MCF 10A (cell line): ENCODE results near the gene SLC8A3. TPM values are rescaled to one million over a fixed set of nuclear protein-coding genes. Genes with fewer than 3 reads are reported as not detected.

Experiments used
- BruUV-seq: library from RNA; stranded (reverse); fragments of 400-500 nt; replicated peaks from 2 replicates; lab custom pipeline; 2021; lab: Mats Ljungman, UMichigan
- CTCF ChIA-PET: fragments of 300-600 bp; sonication (Branson Sonifier 250); formaldehyde crosslinking; extraction: SDS; loops from one replicate; lab custom pipeline; 2021; ENCODE audit warnings: antibody characterized with exemption, inconsistent platforms; lab: Yijun Ruan, JAX
- POLR2A ChIA-PET: fragments of 300-600, 350-650 bp; sonication (Branson Sonifier 250); formaldehyde crosslinking; extraction: SDS; loops from one replicate; lab custom pipeline; 2020; ENCODE audit warnings: antibody characterized with exemption, inconsistent platforms; lab: Yijun Ruan, JAX
- DNase-seq: peaks from one replicate; pipeline ENCODE4 v3.0.0-alpha.2; 2018; ENCODE audit not compliant: unreplicated experiment
- H3K27ac Mint-ChIP-seq: one replicate; pipeline ENCODE4 v1.8.0; 2022; ENCODE audit warnings: mild to moderate bottlenecking, low read depth, mixed read lengths; ENCODE audit not compliant: unreplicated experiment
- H3K27me3 Mint-ChIP-seq: one replicate; pipeline ENCODE4 v1.8.0; 2022; ENCODE audit warnings: mixed read lengths; ENCODE audit not compliant: insufficient read depth, unreplicated experiment
- H3K36me3 Mint-ChIP-seq: one replicate; pipeline ENCODE4 v1.8.0; 2022; ENCODE audit warnings: mild to moderate bottlenecking, moderate library complexity, mixed read lengths; ENCODE audit not compliant: insufficient read depth, unreplicated experiment
- H3K4me1 Mint-ChIP-seq: one replicate; pipeline ENCODE4 v1.8.0; 2022; ENCODE audit warnings: mixed read lengths; ENCODE audit not compliant: insufficient read depth, unreplicated experiment
- H3K4me3 Mint-ChIP-seq: one replicate; pipeline ENCODE4 v1.8.0; 2022; ENCODE audit warnings: mild to moderate bottlenecking, moderate library complexity, mixed read lengths; ENCODE audit not compliant: unreplicated experiment
- H3K9me3 Mint-ChIP-seq: one replicate; pipeline ENCODE4 v1.8.0; 2022; ENCODE audit warnings: mixed read lengths; ENCODE audit not compliant: unreplicated experiment
- intact Hi-C: fragments of 100-400 bp; cut with micrococcal nuclease; formaldehyde crosslinking; loops from 2 replicates; pipeline ENCODE4 v1.14.1; 2022
- total RNA-seq: library from RNA; stranded (reverse); gene quantifications from 2 replicates; pipeline ENCODE4 v1.2.3, GENCODE V29; 2022
- TF ChIP-seq, protein P1 (sequence below): fragments of 200-600 bp; IDR thresholded peaks from one replicate; pipeline ENCODE4 v1.8.0; 2022; ENCODE audit warnings: antibody characterized with exemption, mild to moderate bottlenecking; ENCODE audit not compliant: unreplicated experiment

SLC8A3 gene
- total RNA-seq, 1 experiment from 2014 or later = not detected

- TF ChIP-seq, protein P1, sequence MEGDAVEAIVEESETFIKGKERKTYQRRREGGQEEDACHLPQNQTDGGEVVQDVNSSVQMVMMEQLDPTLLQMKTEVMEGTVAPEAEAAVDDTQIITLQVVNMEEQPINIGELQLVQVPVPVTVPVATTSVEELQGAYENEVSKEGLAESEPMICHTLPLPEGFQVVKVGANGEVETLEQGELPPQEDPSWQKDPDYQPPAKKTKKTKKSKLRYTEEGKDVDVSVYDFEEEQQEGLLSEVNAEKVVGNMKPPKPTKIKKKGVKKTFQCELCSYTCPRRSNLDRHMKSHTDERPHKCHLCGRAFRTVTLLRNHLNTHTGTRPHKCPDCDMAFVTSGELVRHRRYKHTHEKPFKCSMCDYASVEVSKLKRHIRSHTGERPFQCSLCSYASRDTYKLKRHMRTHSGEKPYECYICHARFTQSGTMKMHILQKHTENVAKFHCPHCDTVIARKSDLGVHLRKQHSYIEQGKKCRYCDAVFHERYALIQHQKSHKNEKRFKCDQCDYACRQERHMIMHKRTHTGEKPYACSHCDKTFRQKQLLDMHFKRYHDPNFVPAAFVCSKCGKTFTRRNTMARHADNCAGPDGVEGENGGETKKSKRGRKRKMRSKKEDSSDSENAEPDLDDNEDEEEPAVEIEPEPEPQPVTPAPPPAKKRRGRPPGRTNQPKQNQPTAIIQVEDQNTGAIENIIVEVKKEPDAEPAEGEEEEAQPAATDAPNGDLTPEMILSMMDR = no peak
- H3K9me3 Mint-ChIP-seq = no peaks in the 10 kb centered on the region
- BruUV-seq = no TSS peak
- intact Hi-C loops = no loop called here
- peaks cover 80% of the 10 kb centered on the region for H3K27me3 Mint-ChIP-seq
- no peaks in the 10 kb centered on the region for H3K4me1 Mint-ChIP-seq
- no peak overlapping the region for H3K27ac Mint-ChIP-seq
- ChIA-PET POLR2A (no interaction called here), CTCF (no interaction called here)
- DNase-seq = no peak
- no peak overlapping the region for H3K4me3 Mint-ChIP-seq
- H3K36me3 Mint-ChIP-seq = no peaks in the 10 kb centered on the region
These were observed 13.2 kb upstream of the SLC8A3 start for GRCh38 chr14:70201994-70202393.

DNA sequence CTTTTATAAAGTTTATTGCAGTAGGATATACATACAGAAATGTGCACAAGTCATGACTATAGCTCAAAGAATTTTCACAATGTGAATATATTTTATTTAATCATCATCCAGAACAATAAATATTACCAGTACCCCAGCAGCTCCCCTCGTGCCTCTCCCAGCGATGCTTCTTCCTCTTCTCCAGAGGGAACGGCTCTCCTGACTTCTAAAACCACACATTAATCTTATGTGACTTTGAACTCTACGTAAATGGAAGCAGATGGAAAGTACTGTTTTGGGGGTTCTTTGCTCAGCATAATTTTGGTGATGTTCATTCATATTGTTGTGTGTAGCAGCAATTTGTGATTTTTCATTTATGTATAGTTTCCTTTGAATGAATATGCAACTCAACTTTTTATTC lies 4.6 kb upstream of the SLC8A3 start:
- Mint-ChIP-seq H3K36me3 (no peaks in the 10 kb centered on the region), H3K4me1 (no peaks in the 10 kb centered on the region), H3K4me3 (no peak overlapping the region), H3K27ac (no peak overlapping the region), H3K27me3 (peaks cover 99% of the 10 kb centered on the region), H3K9me3 (no peaks in the 10 kb centered on the region)
- ChIA-PET POLR2A (no interaction called here), CTCF (no interaction called here)
- intact Hi-C loops = no loop called here
- TF ChIP-seq, protein P1 = no peak
- DNase-seq = no peak
- BruUV-seq = no TSS peak

- POLR2A ChIA-PET = no interaction called here
- H3K27me3 Mint-ChIP-seq = peaks cover 99% of the 10 kb centered on the region
These were observed 4.2 kb upstream of the SLC8A3 start for GRCh38 chr14:70192915-70193314.

GRCh38 chr14:70190156-70190555 lies 1.4 kb upstream of the SLC8A3 start:
- no peak for DNase-seq
- Mint-ChIP-seq H3K4me1 (peaks cover 5% of the 10 kb centered on the region), H3K27ac (no peak overlapping the region), H3K36me3 (no peaks in the 10 kb centered on the region), H3K27me3 (peaks cover 85% of the 10 kb centered on the region), H3K4me3 (no peak overlapping the region), H3K9me3 (no peaks in the 10 kb centered on the region)
- CTCF ChIA-PET = no interaction called here
- TF ChIP-seq, protein P1 = no peak
- POLR2A ChIA-PET = no interaction called here
- intact Hi-C loops = no loop called here
- BruUV-seq = no TSS peak

More at GRCh38 chr14:70192915-70193314, 4.2 kb upstream of the SLC8A3 start:
- Mint-ChIP-seq H3K9me3 (no peaks in the 10 kb centered on the region), H3K4me1 (peaks cover 3% of the 10 kb centered on the region), H3K36me3 (no peaks in the 10 kb centered on the region), H3K4me3 (no peak overlapping the region), H3K27ac (no peak overlapping the region)
- TF ChIP-seq, protein P1 = no peak
- no TSS peak for BruUV-seq
- CTCF ChIA-PET = no interaction called here
- intact Hi-C loops = no loop called here
- no peak for DNase-seq
